Keratinocyte (primary cell): Measurements from ENCODE around the gene SETBP1.

Experiments used
- CTCF ChIP-seq, 3 experiments: IDR thresholded peaks in 1 of 3; conservative IDR thresholded peaks in 1 of 3; optimal IDR thresholded peaks in 1 of 3; 2 replicates in 2 of 3; 3 replicates in 1 of 3; pipeline versions ENCODE3 to v1.5.1; 2011; ENCODE audit warnings: low read length in 3 of 3, mild to moderate bottlenecking in 3 of 3, moderate library complexity in 2 of 3, control low read depth in 1 of 3, inconsistent platforms in 1 of 3; ENCODE audit not compliant: insufficient read depth in 2 of 3; ENCODE audit errors: extremely low read depth in 1 of 3
- EZH2 ChIP-seq: IDR thresholded peaks from one replicate; pipeline ENCODE4 v1.6.1; 2012; ENCODE audit warnings: inconsistent platforms, mild to moderate bottlenecking, low read length, moderate library complexity

GRCh38 chr18:44921974-44922373, 241.3 kb downstream of the SETBP1 start:
- TF ChIP-seq CTCF (optimal IDR thresholded peaks at IDR 0.05 in 1 of 3, IDR thresholded peaks at IDR 0.05 in 1 of 3, conservative IDR thresholded peaks at IDR 0.05 in 1 of 3; ENCODE audit: extremely low read depth in 1 of 3, insufficient read depth in 2 of 3, low read length in 3 of 3) (no peak), EZH2 (no peak)
